Measurements from ENCODE around the gene DNAJB2.

DNA sequence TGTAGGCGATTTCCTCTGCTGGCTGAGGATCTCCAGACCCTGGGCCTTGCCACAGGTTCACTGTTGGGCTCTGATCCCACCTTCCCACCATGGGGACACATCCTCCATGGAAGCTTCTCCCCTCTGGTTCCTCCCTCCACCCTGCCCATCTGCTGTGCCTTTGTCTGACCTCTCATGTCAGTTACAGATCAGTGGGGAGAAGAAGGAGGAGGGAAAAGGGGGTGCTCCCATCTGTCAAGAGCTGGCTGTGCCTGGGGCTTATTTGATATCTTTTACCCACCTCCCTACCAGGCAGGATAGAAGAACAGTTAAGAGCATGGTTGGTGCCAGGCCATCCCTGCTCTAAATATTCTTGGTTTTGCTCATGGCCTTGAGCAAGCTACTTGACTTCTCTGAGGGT lies 12.3 kb upstream of the DNAJB2 start:
- no peak for TF ChIP-seq EZH2 (IDR thresholded peaks at IDR 0.05)
- no peak for TF ChIP-seq POLR2AphosphoS5 (IDR thresholded peaks at IDR 0.05; ENCODE audit: borderline replicate concordance, low read depth, low read length)
